Umbilical cord (tissue), 2 donors: ENCODE data around the gene BCL2L1. TPM values are rescaled to one million over a fixed set of nuclear protein-coding genes. Genes with fewer than 3 reads are reported as not detected.

ENCODE experiments used
- DNase-seq: peaks from one replicate; pipeline ENCODE4 v3.0.0-alpha.2; 2015; ENCODE audit warnings: low spot score
- total RNA-seq: library from RNA; depleted of rRNA; stranded (reverse); fragments of >200 nt; gene quantifications from one replicate; pipeline ENCODE4 v1.2.3, GENCODE V29; 2014; ENCODE audit warnings: low replicate concordance; ENCODE audit not compliant: insufficient read depth

The BCL2L1 gene
- total RNA-seq, 1 donor from 2014 or later = 37.8 TPM

GRCh38 chr20:31710423-31711108 is 12.1 kb downstream of the BCL2L1 start:
- DNase-seq = no peak

GRCh38 chr20:31709939-31710338 is 12.7 kb downstream of the BCL2L1 start:
- DNase-seq = no peak

GRCh38 chr20:31708736-31709534 is 13.7 kb downstream of the BCL2L1 start:
- DNase-seq = no peak

GRCh38 chr20:31707994-31708735 is 14.5 kb downstream of the BCL2L1 start:
- no peak for DNase-seq

- DNase-seq = no peak
These were observed 15.4 kb downstream of the BCL2L1 start for GRCh38 chr20:31707258-31707615.

- no peak for DNase-seq
These were observed 15.9 kb downstream of the BCL2L1 start for GRCh38 chr20:31706607-31707257.

GRCh38 chr20:31705598-31706597 is 16.8 kb downstream of the BCL2L1 start:
- DNase-seq = no peak

GRCh38 chr20:31705191-31705590 is 17.5 kb downstream of the BCL2L1 start:
- no peak for DNase-seq

GRCh38 chr20:31704225-31705119 is 18.2 kb downstream of the BCL2L1 start:
- DNase-seq = peak; percentile 49

GRCh38 chr20:31701591-31701990 is 21.1 kb downstream of the BCL2L1 start:
- no peak for DNase-seq

- DNase-seq = no peak
These were observed 21.9 kb downstream of the BCL2L1 start for GRCh38 chr20:31700747-31701146.

GRCh38 chr20:31699801-31700728 is 22.6 kb downstream of the BCL2L1 start:
- DNase-seq = no peak

- peak; percentile 92 for DNase-seq
These were observed 23.6 kb downstream of the BCL2L1 start for GRCh38 chr20:31698803-31699718.

GRCh38 chr20:31698243-31698802 is 24.3 kb downstream of the BCL2L1 start:
- no peak for DNase-seq

GRCh38 chr20:31695849-31696804 is 26.5 kb downstream of the BCL2L1 start:
- no peak for DNase-seq
